Activated naive CD4-positive, alpha-beta T cell treated with anti-CD3 and anti-CD28 coated beads, Interleukin-2, amount 50 U/mL, for 16 hours (primary cell): ENCODE results near the gene TFF2.

Experiments used
- DNase-seq: peaks from one replicate; pipeline ENCODE4 v3.0.0-alpha.2; 2020

Gene TFF2

DNA sequence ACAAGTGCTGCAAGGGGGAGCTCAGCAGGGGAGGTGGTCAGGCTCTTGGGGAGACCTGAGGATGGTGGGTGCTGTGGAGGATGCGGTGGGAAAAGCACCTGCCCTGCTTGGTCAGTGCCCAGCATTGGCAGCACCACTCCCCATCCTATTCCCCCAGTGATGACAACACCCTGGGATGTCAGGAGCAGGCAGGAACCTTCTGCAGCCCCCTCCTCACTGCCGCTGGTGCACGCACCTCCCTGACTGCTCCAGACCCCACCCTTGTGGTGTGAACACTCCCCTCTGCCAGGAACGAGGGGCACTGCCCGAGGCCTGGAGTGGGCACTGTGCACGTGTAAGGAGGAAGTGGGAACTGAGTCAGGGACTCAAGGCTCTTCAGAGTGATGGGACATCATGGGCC, 32.5 kb upstream of the TFF2 start:
- DNase-seq = no peak

DNA sequence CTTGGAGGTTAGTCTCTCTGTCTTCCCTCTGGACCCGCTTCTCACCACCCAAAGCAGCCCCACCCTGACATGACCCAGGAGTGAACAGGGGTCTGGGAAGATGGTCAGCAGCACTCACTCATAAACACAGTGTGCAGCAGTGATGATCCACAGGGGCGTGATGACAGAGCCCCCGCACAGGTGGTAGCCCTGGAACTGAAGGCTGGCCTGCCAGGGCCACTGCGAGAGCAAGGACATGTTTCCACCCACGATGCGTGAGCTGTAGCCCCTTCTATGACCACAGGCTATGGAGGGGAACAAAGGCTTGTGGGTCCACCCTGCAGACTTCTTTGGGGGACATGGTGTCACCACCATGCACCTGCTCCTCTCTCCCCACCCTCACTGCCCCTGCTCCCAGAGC, 32.1 kb upstream of the TFF2 start:
- DNase-seq = no peak

DNA sequence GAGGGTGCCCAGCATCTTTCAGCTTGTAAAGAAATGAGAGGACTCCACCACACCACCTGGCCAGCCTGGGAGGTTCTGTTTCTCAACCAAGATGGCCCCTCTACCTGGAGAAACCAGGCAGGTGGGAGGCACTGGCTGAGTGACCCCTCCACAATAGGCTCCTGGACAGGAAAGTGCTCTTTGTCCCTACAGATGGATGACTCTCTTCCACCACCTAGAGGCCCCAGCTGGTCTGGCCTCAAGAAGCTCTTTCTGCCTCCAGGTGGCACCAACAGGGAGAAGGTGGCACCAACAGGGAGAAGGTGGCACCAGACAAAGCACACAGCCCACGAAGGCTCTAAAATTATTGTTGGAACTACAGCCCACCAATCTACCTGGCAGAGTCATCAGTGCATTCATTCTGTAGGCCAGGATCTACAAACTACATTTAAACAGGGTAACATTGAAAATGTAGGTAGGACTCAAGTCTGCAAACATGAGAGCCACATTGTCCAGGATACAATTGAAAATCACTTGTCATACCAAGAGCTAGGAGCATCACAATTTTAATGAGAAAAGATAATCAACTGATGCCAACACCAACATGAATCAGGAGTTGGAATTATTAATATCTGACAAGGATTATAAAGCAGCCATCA, 30.7 kb upstream of the TFF2 start:
- DNase-seq = no peak

DNA sequence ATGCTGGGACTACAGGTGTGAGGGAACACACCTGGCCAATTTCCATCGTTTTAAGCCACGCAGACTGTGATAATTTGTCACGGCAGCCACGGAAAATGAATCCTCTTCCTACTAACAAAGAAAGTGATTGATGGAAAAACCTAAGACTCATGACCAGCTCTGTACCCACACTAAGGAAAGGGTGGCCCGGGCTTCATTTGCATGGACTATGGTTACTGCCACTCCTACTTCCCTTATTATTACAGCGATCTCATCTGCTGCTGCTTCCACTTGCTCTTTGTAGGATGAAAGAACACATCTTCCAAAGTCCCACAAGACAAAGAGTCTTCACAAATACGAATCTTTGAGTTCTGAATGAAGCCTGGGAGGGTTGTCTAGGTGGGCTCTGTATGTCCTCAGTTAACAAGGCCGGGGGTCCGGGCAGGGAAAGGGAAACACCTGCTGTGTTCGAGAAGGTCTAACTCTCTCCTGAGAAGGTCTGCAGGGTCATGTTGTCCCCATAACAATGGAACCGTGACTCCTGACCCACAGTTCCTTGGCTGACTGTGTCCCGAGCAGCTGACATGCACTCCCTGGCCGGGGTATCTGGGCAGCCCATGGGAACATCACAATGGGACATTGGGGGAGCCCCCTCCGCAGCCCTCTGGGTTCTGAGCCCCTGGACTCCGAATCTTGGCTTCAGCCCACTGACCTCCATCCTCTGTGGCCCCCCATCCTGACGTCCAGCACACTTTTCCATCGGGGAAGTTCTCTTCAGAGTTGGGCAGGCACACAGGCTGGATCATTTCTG, 28.8 kb upstream of the TFF2 start:
- no peak for DNase-seq

DNA sequence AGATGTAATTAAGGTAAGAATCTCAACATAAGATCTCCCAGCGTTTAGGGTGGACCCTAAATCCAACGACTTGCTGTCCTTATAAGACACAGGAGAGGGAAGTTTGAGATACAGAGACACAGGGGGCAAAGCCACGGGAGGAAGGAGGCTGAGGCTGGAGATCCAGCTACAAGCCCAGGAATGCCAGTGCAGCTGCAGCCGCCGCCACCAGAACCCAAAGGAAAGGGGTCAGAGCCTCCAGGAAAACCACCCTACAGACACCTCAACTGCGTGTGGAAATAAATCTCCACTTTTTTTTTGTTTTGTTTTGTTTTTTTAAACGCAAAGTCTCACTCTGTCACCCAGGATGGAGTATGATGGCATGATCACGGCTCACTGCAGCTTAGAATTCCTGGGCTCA, 27.6 kb upstream of the TFF2 start:
- DNase-seq = no peak

DNA sequence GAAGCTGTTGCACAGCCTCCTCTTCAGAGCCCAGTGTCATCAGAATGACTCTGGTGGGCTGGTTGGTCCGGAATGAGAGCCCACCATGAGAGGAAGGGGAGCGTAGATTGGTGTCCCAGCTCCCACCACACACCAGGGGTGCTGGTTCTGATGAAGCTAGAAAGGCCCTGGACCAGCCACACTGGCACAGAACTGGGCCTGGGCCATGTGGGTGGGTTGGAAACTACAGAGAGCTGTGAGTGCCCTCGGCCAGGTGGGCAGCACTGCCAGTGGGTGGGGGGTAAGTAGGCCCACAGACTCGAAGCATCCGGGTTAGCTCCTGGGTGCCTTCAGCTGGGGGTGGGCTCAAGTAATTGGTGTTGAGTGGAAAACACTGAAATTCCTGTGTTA, 27.2 kb upstream of the TFF2 start:
- no peak for DNase-seq

DNA sequence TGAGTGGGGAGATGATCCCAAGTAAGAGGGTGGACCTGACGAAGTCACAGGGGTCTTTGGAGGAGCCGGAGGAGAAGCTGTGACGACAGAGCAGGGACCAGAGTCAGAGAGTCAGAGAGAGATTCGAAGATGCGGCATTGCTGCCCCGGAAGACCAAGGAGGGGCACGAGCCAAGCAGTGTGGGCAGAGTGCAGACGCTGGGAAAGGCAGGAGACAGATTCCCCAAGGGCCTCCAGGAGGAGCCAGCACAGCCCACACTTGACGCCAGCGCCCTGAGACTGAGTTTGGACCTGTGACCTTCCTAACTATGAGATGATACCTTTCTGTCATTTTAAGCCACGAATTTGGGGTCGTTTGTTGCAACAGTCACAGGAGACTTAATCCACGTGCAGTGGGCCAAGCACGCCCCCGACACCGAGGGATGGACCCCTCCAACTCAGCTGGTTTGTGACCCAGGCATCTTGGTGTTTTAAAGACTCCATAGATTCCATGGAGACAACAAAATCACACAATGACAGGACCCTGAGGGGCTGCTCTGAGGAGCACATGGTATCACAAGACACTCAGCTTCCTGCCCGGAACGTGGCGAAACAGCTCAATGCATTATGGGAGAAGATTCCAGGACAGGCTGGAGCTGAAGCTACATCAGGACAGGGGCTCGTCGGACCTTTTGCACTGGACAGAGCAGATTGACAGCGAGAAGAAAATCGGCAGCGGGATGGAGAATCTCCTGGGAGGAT, 26.6 kb upstream of the TFF2 start:
- no peak for DNase-seq

DNA sequence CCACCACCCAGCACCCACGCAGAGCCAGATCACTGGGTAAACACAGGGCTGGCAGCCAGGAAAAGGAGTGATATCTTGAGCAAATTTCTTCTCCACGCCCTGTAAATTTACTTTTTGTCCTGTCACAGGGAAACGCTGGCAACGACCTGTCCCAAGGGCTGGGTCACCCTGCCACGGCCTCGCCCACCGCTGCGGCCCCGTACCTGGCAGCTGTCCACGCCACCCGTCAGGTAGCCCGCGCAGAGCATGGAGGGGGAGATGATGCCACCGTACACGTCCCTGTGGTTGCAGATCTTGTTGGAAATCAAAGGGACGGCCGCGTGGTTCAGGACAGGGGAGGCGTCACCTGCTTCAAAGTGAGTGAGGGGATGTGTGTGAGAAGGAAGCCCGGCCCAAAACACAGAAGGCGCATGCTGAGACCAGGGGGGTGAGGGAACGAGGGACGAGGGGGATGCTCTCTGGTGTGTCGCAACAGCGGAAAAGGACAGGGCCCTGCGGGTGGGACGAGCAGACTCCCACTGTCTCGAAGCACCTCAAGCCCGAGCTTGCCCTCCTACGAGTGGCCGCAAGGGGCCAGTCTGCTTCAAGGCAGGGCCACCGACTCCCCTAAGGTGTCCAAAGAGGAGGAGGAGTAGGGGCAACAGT, 25.7 kb upstream of the TFF2 start:
- DNase-seq = no peak

DNA sequence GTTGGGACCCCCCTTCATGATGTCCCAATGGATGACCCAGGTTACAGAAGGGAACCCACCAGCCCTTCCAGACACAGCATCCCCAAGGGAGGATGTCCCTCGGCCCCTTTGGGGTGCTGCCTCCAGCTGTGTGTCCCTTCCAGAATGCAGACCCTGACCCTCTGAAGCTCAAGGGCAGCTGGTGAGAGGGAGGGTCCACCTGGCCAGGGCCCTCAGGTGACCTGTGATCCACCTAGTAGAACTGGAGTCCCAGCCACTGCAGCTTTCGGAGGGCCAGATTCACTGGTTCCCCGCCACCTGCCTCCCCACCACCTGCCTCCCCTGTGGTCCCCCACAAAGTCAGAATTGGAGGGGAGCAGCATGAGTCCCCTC, 25.2 kb upstream of the TFF2 start:
- DNase-seq = no peak

DNA sequence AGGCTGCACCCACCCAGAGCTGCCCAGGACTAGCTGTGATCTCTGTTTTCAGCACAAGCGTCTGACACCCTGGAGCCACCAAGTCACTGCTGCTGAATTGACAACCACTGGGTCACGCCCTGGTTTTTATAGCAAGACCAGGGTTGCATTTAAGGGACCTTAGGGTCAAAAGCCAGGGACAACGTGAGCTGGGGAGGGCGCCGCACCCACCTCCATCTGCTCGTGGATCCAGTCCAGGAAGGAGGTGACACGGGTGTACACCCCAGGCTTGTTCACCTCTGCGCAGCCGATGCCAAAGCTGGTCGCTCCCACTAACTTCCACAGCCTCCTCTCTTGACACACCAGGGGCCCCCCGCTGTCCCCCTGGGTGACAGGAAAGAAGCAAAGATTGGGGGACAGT, 24.7 kb upstream of the TFF2 start:
- DNase-seq = no peak

DNA sequence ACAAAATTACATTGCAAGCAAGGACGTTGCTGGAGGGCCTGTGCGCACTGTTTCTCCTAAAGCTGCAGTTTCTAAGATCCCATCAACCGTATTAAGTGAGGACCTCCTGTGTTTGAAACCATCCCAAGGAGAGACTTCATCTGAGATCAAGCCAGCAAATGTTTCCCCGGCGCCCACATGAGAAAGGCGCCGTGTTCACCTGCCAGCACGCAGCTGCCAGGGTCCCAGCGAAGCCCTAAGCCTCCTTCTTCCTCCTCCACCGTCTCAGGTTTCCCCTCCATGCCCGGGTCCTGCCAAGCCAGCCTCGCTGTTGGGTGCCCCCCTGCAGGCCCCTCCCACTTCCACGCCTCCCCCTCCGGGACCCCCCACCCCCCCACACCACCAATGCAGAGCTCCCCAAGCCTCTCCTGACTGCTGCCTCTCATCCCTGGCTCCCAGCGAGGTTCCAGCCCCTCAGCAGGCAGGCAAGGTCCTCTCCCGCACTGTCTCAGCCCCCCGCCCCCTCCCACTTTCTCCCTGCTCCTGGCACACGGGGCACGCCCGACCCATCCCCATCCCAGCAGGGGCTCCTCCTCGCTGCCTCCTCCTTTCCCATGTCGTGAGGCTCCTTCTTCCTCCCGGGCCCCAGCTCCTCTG, 24.2 kb upstream of the TFF2 start:
- DNase-seq = no peak

DNA sequence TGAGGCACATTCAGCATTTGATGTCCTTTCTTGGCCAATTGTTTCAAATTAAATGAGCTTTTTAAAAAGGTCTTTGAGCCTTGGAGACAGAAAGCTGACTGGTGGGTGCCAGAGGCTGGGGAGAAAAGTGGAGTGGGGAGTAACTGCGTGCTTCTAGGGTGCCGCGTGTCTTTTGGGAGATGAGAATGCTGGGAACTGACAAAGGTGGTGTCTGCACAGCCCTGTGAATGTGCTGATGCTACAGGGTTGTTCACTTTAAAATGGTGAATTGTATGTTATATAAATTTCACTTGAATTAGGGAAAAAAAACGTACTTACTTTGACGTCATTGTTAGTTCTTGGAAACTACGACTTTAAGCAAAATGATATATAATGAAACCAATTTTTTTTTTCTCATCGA, 23.7 kb upstream of the TFF2 start:
- no peak for DNase-seq

DNA sequence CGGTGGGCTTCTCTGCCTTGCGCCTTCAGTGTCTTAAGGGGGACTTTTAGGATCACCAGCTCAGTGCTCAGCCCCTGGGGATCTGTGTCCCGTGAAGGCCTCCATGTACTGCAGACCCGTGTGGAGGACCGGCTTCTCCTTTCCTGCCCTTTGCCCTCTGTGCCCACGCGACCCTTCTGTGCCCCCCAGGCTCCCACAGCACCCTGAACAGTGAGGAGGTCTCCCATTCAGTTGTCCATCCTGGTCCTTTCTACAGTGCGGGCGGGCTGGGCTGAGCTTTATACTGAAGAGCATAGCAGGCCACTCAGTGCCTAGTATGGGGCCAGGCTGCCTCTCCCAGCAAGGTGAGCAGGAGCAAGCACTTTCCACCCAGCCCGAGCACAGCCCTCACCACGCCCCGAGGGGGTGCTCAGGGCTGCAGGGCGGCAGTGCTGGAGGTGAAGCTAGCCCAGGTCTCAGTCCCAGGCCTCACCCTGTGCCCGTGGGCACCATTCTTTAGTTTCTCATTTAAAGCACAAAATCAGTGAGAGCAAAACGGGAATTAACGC, 23.2 kb upstream of the TFF2 start:
- DNase-seq = no peak

DNA sequence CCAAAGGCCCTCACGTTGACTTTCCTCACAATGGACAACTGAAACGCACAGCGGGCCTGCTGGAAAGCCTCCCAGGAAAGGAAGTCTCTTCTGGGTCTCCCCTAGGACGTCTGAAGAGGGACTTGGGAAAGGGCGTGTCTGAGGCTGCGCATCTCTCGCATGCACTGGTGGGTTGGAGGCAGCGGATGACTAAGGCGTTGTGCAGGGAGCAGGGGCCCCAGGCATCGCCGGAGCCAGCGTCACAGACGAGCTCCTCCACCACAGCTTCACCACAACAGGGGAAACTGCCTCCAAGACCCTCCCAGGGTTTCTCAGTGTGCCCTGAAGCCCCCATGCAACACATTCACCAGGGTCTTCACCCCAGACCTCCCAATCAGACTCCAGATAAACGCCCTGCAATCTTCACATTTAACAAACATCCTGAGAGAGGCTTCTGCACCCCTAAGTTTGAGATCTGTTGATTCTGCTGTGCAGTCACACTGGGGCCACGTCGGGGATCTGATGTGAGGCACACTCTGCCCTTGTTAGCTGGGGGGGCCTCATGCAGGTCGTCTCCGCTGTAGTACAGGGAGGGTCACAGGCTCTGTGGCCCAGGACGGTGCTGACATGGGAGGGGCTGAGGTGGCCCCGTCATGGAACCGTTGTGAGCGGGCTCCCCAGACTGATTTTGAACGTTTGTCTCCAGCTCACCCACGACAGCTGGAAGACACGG, 22.6 kb upstream of the TFF2 start:
- DNase-seq = no peak

DNA sequence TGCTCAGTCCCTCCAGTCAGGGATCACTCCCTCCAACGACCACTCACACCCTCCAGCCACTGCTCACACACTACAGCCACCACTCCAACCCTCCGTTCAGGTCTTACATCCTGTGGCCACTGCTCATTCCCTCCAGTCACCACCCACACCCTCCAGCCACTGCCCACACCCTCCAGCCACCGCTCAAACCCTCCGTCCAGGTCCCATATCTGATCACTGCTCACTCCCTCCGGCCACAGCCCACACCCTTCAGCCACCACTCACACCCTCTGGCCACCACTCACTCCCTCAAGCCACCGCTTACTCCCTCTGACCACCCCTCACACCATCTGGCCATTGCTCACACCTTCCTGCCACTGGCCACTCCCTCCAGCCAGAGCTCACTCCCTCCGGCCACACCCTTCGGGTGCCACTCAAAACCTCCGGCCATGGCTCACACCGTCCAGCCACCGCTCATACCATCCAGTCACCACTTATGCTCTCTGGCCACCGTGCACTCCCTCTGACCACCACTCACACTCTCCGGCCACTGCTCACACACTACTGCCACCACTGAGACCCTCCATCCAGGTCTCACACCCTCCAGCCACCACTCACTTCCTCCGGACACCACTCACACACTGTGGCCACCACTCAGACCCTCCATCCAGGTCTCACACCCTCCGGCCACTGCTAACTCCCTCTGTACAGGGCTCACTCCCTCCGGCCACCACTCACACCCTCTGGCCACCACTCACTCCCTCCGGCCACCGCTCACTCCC, 20.3 kb upstream of the TFF2 start:
- no peak for DNase-seq

DNA sequence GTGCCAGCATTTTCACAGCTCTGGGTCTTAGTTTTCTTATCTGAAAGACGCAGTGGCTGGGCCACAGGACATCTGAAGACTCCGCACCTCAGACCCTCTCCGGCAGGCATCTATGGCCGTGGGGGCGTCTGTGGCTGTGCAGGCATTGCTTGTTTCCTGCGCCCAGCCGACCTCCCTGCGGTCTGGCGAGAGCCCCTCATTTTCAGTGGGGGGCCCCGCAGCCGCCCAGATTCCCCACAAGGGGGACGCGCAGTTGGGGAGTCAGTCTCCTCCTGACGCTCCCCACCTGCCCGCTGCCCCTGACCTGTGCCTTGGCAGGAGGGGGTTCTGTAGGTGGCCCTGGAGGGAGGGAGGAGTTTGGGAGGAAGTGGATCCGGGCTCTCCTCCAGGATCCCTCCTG, 19.0 kb upstream of the TFF2 start:
- DNase-seq = no peak

DNA sequence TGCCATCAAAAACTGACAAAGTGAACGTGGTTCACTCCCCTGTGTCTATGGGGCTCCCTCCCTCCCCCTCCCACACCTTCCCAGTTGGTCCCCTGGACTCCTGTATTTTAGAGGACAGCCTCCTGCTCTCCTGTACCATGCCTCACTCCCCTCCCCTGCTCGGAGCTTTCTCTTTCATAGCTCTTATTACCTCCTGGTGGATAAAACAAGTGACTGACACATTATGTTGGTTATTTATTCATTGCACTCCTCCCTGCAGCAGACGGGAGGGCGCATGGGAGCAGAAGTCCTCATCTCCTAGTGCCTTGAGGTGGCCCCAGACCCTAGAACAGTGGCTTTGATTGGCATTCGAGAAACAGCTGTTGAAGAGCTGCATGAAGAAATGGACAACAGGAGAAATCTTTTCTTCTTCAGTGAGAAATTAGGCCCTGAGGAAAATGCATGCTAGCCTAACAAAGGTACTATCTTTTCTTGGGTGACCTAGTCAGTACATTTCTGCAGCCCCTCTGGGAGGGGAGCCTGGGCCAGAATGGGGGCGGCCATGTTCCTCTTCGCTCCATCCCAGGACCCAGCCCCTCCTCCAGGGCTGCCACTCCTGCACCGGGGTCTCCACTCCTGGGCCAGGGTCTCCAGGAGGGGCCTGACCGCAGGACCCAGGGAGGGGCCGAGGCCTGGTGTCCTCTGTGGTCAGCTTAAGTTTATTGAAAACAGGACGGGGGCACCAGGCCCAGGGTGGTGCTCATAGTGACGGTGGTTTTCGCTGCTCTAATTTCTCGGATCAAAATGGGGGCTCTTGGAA, 16.8 kb upstream of the TFF2 start:
- DNase-seq = no peak

DNA sequence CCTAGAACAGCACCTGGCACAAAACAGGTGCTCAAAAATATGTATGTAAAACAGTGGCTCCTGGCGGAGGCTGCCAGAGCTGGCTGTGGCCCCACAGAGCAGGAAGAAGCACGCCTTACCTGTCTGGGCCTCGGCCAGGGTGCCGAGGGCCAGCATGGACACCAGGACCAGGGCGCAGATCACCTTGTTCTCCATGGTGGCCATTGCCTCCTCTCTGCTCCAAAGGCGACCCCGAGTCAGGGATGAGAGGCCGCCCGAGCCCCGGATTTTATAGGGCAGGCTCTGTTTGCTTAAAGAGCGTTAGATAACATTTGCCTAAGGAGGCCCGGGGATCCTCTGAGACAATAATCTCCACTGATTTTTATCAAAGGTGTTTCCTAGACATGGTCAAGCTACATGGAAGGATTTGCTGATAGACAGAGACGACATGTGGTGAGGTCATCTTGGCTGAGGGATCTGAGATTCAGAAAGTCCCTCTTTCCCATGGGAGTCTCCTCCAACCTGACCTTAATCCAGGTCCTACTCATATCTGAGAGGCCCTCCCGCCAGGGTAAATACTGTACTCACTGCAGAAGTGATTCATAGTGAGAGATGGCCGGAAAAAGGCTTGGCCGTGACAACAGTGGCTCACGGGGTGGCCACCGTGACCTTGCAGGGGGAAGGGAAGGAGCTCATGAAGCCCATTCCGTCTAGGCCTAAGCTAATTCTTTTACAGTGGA, 15.7 kb upstream of the TFF2 start, which contains the start of gene TFF1:
Gene TFF1 (minus strand): TSS at position 244 of the 719 bp plus-strand sequence. CDS start 40 bp downstream, at position 204.
- no peak for DNase-seq

DNA sequence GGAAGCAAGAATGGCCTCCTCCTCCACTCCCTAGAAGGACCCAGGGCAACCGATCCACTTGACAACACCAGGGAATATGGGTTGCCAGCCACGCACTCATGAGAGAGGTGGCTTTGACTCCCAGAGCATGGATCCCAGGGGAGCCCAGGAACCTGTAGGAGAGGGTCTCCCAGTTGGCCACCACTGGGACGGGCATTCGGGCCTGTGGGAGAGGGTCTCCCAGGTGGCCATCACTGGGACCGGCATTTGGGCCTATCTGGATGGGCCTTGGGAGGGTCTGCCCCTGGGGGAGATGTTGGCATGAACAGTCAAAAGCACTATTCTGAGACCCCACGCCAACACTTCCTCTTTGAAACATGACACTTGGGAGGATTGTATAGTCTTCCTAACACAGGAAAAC, 15.0 kb upstream of the TFF2 start:
- no peak for DNase-seq
